ENCODE results near the gene LAG3. TPM values are rescaled to one million over a fixed set of nuclear protein-coding genes. Genes with fewer than 3 reads are reported as not detected.

Gene LAG3
- total RNA-seq, 1 donor from 2014 or later, result not detected

GRCh38 chr12:6824085-6824775 lies 51.9 kb downstream of the LAG3 start:
- no peak overlapping the region for H3K4me3 ChIP-seq (ENCODE audit: low read depth, low read length)
- no peak for DNase-seq (ENCODE audit: low read depth)
- no peak for TF ChIP-seq CTCF (conservative IDR thresholded peaks at IDR 0.05; ENCODE audit: low read depth, low read length)

- no peak overlapping the region for H3K4me3 ChIP-seq (ENCODE audit: low read depth, low read length)
- TF ChIP-seq CTCF (conservative IDR thresholded peaks at IDR 0.05; ENCODE audit: low read depth, low read length), result no peak
- no peak for DNase-seq (ENCODE audit: low read depth)
Measured at GRCh38 chr12:6824901-6825381, 52.6 kb downstream of the LAG3 start.

- TF ChIP-seq CTCF (conservative IDR thresholded peaks at IDR 0.05; ENCODE audit: low read depth, low read length), result peak; percentile 95
- no peak overlapping the region for H3K4me3 ChIP-seq (ENCODE audit: low read depth, low read length)
- peak; percentile 18 for DNase-seq (ENCODE audit: low read depth)
Measured at GRCh38 chr12:6825398-6826124, 53.2 kb downstream of the LAG3 start.

GRCh38 chr12:6826125-6826733 lies 53.9 kb downstream of the LAG3 start:
- no peak for TF ChIP-seq CTCF (conservative IDR thresholded peaks at IDR 0.05; ENCODE audit: low read depth, low read length)
- H3K4me3 ChIP-seq (ENCODE audit: low read depth, low read length), result no peak overlapping the region
- DNase-seq (ENCODE audit: low read depth), result no peak

- H3K4me3 ChIP-seq (ENCODE audit: low read depth, low read length), result no peak overlapping the region
- TF ChIP-seq CTCF (conservative IDR thresholded peaks at IDR 0.05; ENCODE audit: low read depth, low read length), result no peak
- DNase-seq (ENCODE audit: low read depth), result no peak
Measured at GRCh38 chr12:6826734-6827436, 54.6 kb downstream of the LAG3 start.

GRCh38 chr12:6827437-6827911 lies 55.2 kb downstream of the LAG3 start:
- H3K4me3 ChIP-seq (ENCODE audit: low read depth, low read length), result peak overlapping the region; percentile 14
- TF ChIP-seq CTCF (conservative IDR thresholded peaks at IDR 0.05; ENCODE audit: low read depth, low read length), result no peak
- no peak for DNase-seq (ENCODE audit: low read depth)

Other genes with a start within 250 kb of the LAG3 start
- gene GAPDH, start 238.0 kb upstream of the LAG3 start, total RNA-seq, result 6,260 and 7,673 TPM in 2 replicates
- gene IFFO1, start 216.5 kb upstream of the LAG3 start, total RNA-seq, result 7.5 and 11.3 TPM in 2 replicates
- 43.2 and 66.0 TPM in 2 replicates for gene NOP2, start 204.2 kb upstream of the LAG3 start, total RNA-seq
- 242 and 346 TPM in 2 replicates for gene CHD4, start 165.1 kb upstream of the LAG3 start, total RNA-seq
- 0.81 and 0.94 TPM in 2 replicates for gene LPAR5, start 136.6 kb upstream of the LAG3 start, total RNA-seq
- gene ACRBP, start 125.1 kb upstream of the LAG3 start, total RNA-seq, result 0.58 TPM in 1 of 2 replicates, not detected in the other
- 18.4 and 60.0 TPM in 2 replicates for gene ING4, start 109.4 kb upstream of the LAG3 start, total RNA-seq
- 19.9 and 21.9 TPM in 2 replicates for gene ZNF384, start 83.1 kb upstream of the LAG3 start, total RNA-seq
- gene PIANP, start 71.7 kb upstream of the LAG3 start, total RNA-seq, result 0.06 TPM in 1 of 2 replicates, not detected in the other
- 59.2 and 63.5 TPM in 2 replicates for gene COPS7A, start 48.5 kb upstream of the LAG3 start, total RNA-seq
- 185 and 294 TPM in 2 replicates for gene MLF2, start 19.4 kb upstream of the LAG3 start, total RNA-seq
- 91.7 and 266 TPM in 2 replicates for gene PTMS, start 6.2 kb upstream of the LAG3 start, total RNA-seq
- gene CD4, start 17.0 kb downstream of the LAG3 start, total RNA-seq, result 0.07 and 0.75 TPM in 2 replicates
- gene GPR162, start 49.3 kb downstream of the LAG3 start, total RNA-seq, result 1.0 and 1.2 TPM in 2 replicates
- 19.1 and 30.4 TPM in 2 replicates for gene P3H3, start 55.9 kb downstream of the LAG3 start, total RNA-seq
- 0.29 and 4.2 TPM in 2 replicates for gene GNB3, start 68.4 kb downstream of the LAG3 start, total RNA-seq
- gene CDCA3, start 78.8 kb downstream of the LAG3 start, total RNA-seq, result 85.0 and 97.4 TPM in 2 replicates
- gene USP5, start 79.6 kb downstream of the LAG3 start, total RNA-seq, result 60.5 and 83.8 TPM in 2 replicates
- 1,445 and 2,208 TPM in 2 replicates for gene TPI1, start 95.0 kb downstream of the LAG3 start, total RNA-seq
- 9.5 and 17.2 TPM in 2 replicates for gene SPSB2, start 100.8 kb downstream of the LAG3 start, total RNA-seq
- 3.8 and 14.5 TPM in 2 replicates for gene LRRC23, start 132.3 kb downstream of the LAG3 start, total RNA-seq
- gene ENO2, start 142.1 kb downstream of the LAG3 start, total RNA-seq, result 47.4 and 97.0 TPM in 2 replicates
- 17.9 and 19.0 TPM in 2 replicates for gene ATN1, start 155.4 kb downstream of the LAG3 start, total RNA-seq
- not detected in 2 replicates for gene RNU7-1, start 171.3 kb downstream of the LAG3 start, total RNA-seq
- 163 and 174 TPM in 2 replicates for gene C12orf57, start 171.5 kb downstream of the LAG3 start, total RNA-seq
- gene PTPN6, start 178.8 kb downstream of the LAG3 start, total RNA-seq, result 21.8 and 37.5 TPM in 2 replicates
- 287 and 559 TPM in 2 replicates for gene PHB2, start 198.1 kb downstream of the LAG3 start, total RNA-seq
- gene EMG1, start 198.4 kb downstream of the LAG3 start, total RNA-seq, result 81.5 and 138 TPM in 2 replicates
- 14.9 and 27.1 TPM in 2 replicates for gene LPCAT3, start 246.0 kb downstream of the LAG3 start, total RNA-seq